ENCODE measurements around the gene CD247.
A peak's percentile ranks its signal among the peaks of the same experiment; 100 is the strongest.

CD247 gene

GRCh38 chr1:167542109-167543032 lies 24.0 kb upstream of the CD247 start:
- no peak for DNase-seq

- no peak for DNase-seq
Observed at GRCh38 chr1:167541610-167542009, 23.3 kb upstream of the CD247 start.

GRCh38 chr1:167541003-167541402 lies 22.7 kb upstream of the CD247 start:
- DNase-seq = no peak

GRCh38 chr1:167538657-167539056 lies 20.3 kb upstream of the CD247 start:
- DNase-seq = no peak

GRCh38 chr1:167533851-167534300 lies 15.5 kb upstream of the CD247 start:
- DNase-seq = peak; percentile 3

- DNase-seq = no peak
Observed at GRCh38 chr1:167532964-167533824, 14.9 kb upstream of the CD247 start.

GRCh38 chr1:167532375-167532774 lies 14.0 kb upstream of the CD247 start:
- no peak for DNase-seq

- DNase-seq = no peak
Observed at GRCh38 chr1:167529829-167530474, 11.6 kb upstream of the CD247 start.

GRCh38 chr1:167528057-167528728 lies 9.9 kb upstream of the CD247 start:
- no peak for DNase-seq

- no peak for DNase-seq
Observed at GRCh38 chr1:167526667-167527383, 8.5 kb upstream of the CD247 start.

- DNase-seq = no peak
Observed at GRCh38 chr1:167524651-167525050, 6.3 kb upstream of the CD247 start.

- DNase-seq = no peak
Observed at GRCh38 chr1:167522246-167522645, 3.9 kb upstream of the CD247 start.

GRCh38 chr1:167520711-167521206 lies 2.4 kb upstream of the CD247 start:
- DNase-seq = no peak

- DNase-seq = no peak
Observed at GRCh38 chr1:167517535-167518330, 596 bp downstream of the CD247 start.

- no peak for DNase-seq
Observed at GRCh38 chr1:167516404-167517388, 1.6 kb downstream of the CD247 start.

GRCh38 chr1:167515893-167516321 lies 2.4 kb downstream of the CD247 start:
- DNase-seq = no peak

GRCh38 chr1:167515461-167515860 lies 2.9 kb downstream of the CD247 start:
- DNase-seq = no peak

GRCh38 chr1:167514288-167514687 lies 4.0 kb downstream of the CD247 start:
- no peak for DNase-seq

- DNase-seq = no peak
Observed at GRCh38 chr1:167512046-167512654, 6.2 kb downstream of the CD247 start.

Data from NCI-H1436 (cell line).